Thymus (tissue), 11 donors: ENCODE data around the gene H6PD. TPM values are rescaled to one million over a fixed set of nuclear protein-coding genes. Genes with fewer than 3 reads are reported as not detected.

ENCODE experiments used
- DNase-seq, 9 donors: peaks; one replicate each; pipeline ENCODE4 v3.0.0-alpha.2; 2013; ENCODE audit warnings: low spot score in 9 of 9, low read depth in 6 of 9, missing footprints in 1 of 9
- H3K27ac ChIP-seq, 2 donors: one replicate each; pipeline ENCODE4 v1.5.1; 2013; ENCODE audit warnings: control low read depth in 1 of 2, low read depth in 1 of 2, low read length in 1 of 2, mild to moderate bottlenecking in 1 of 2, moderate library complexity in 1 of 2
- H3K27me3 ChIP-seq, 2 donors: one replicate each; pipeline ENCODE4 v1.5.1; 2013; ENCODE audit warnings: low read length in 1 of 2; ENCODE audit not compliant: control insufficient read depth in 2 of 2, insufficient read depth in 1 of 2
- H3K36me3 ChIP-seq, 2 donors: one replicate each; pipeline ENCODE4 v1.5.1; 2013; ENCODE audit warnings: low read length in 1 of 2, mild to moderate bottlenecking in 1 of 2, moderate library complexity in 1 of 2; ENCODE audit not compliant: control insufficient read depth in 2 of 2, insufficient read depth in 2 of 2
- H3K4me1 ChIP-seq, 2 donors: one replicate each; pipeline ENCODE4 v1.5.1; 2013; ENCODE audit warnings: low read length in 2 of 2; ENCODE audit not compliant: control insufficient read depth in 2 of 2, insufficient read depth in 2 of 2
- H3K4me3 ChIP-seq, 2 donors: one replicate each; pipeline ENCODE4 v1.5.1; 2013; ENCODE audit warnings: low read length in 2 of 2, control low read depth in 1 of 2, mild to moderate bottlenecking in 1 of 2
- H3K9me3 ChIP-seq, 2 donors: one replicate each; pipeline ENCODE4 v1.5.1; 2013; ENCODE audit warnings: low read length in 1 of 2, mild to moderate bottlenecking in 1 of 2; ENCODE audit not compliant: control insufficient read depth in 2 of 2, insufficient read depth in 1 of 2
- WGBS: extraction: QIAGEN DNeasy Blood & Tissue Kit; methylation state at CpG from one replicate; pipeline ENCODE4 v1.1.7; 2013; 5-methylcytosine and 5-hydroxymethylcytosine counted together
- polyA plus RNA-seq: library from polyadenylated mRNA; stranded (reverse); fragments of 200-250 nt; gene quantifications from one replicate; pipeline ENCODE4 v1.2.3, GENCODE V29; 2013
- total RNA-seq: library from RNA; stranded (reverse); fragments of 120-200 nt; gene quantifications from one replicate; pipeline ENCODE4 v1.2.4, GENCODE V29; 2013
- donor health status: healthy.

Gene H6PD
- total and polyA plus RNA-seq, 2 donors, result 8.8 to 18.6 TPM

GRCh38 chr1:9249263-9249533 is 14.6 kb downstream of the H6PD start:
- Histone ChIP-seq H3K27ac (no peak overlapping the region), H3K27me3 (no peaks in the 10 kb centered on the region), H3K36me3 (peaks cover 24 to 40% of the 10 kb centered on the region in 2 donors), H3K4me1 (peaks cover 9 to 33% of the 10 kb centered on the region in 2 donors), H3K4me3 (no peak overlapping the region), H3K9me3 (no peaks in the 10 kb centered on the region)
- WGBS, result 96% methylated on average over 3 of the region's 3 CpGs
- DNase-seq, result no peak

GRCh38 chr1:9249534-9250410 is 15.2 kb downstream of the H6PD start:
- Histone ChIP-seq H3K27ac (peak overlapping the region in 1 of 2 donors; percentile 11), H3K36me3 (peaks cover 24 to 40% of the 10 kb centered on the region in 2 donors), H3K4me1 (peaks cover 4 to 27% of the 10 kb centered on the region in 2 donors), H3K4me3 (no peak overlapping the region), H3K27me3 (no peaks in the 10 kb centered on the region), H3K9me3 (no peaks in the 10 kb centered on the region)
- 95% methylated on average over 17 of the region's 17 CpGs for WGBS
- DNase-seq, result no peak

GRCh38 chr1:9250411-9251381 is 16.1 kb downstream of the H6PD start:
- Histone ChIP-seq H3K27me3 (no peaks in the 10 kb centered on the region), H3K4me1 (peaks cover 0 to 18% of the 10 kb centered on the region in 2 donors), H3K9me3 (no peaks in the 10 kb centered on the region), H3K36me3 (peaks cover 17 to 34% of the 10 kb centered on the region in 2 donors), H3K27ac (no peak overlapping the region), H3K4me3 (no peak overlapping the region)
- WGBS, result 90% methylated on average over 21 of the region's 21 CpGs
- no peak for DNase-seq

GRCh38 chr1:9251501-9251900 is 16.9 kb downstream of the H6PD start:
- DNase-seq, result no peak
- 96% methylated on average over 6 of the region's 6 CpGs for WGBS
- Histone ChIP-seq H3K9me3 (no peaks in the 10 kb centered on the region), H3K27ac (no peak overlapping the region), H3K36me3 (peaks cover 15 to 37% of the 10 kb centered on the region in 2 donors), H3K27me3 (no peaks in the 10 kb centered on the region), H3K4me3 (no peak overlapping the region), H3K4me1 (peaks cover 0 to 18% of the 10 kb centered on the region in 2 donors)

GRCh38 chr1:9253004-9253403 is 18.4 kb downstream of the H6PD start:
- no peak for DNase-seq
- peaks cover 0 to 18% of the 10 kb centered on the region in 2 donors for H3K4me1 ChIP-seq
- peaks cover 0 to 3% of the 10 kb centered on the region in 2 donors for H3K9me3 ChIP-seq
- no peak overlapping the region for H3K4me3 ChIP-seq
- WGBS, result 97% methylated on average over 8 of the region's 8 CpGs
- H3K36me3 ChIP-seq, result peaks cover 9 to 27% of the 10 kb centered on the region in 2 donors
- H3K27me3 ChIP-seq, result no peaks in the 10 kb centered on the region
- H3K27ac ChIP-seq, result no peak overlapping the region

GRCh38 chr1:9253453-9254105 is 19.0 kb downstream of the H6PD start:
- no peak for DNase-seq
- H3K27ac ChIP-seq, result no peak overlapping the region
- no peaks in the 10 kb centered on the region for H3K27me3 ChIP-seq
- H3K36me3 ChIP-seq, result peaks cover 6 to 23% of the 10 kb centered on the region in 2 donors
- 97% methylated on average over 10 of the region's 10 CpGs for WGBS
- H3K4me1 ChIP-seq, result peaks cover 0 to 14% of the 10 kb centered on the region in 2 donors
- H3K4me3 ChIP-seq, result no peak overlapping the region
- peaks cover 0 to 4% of the 10 kb centered on the region in 2 donors for H3K9me3 ChIP-seq

- no peak overlapping the region for H3K27ac ChIP-seq
- no peak for DNase-seq
- H3K36me3 ChIP-seq, result peaks cover 4 to 12% of the 10 kb centered on the region in 2 donors
- no peaks in the 10 kb centered on the region for H3K27me3 ChIP-seq
- H3K4me1 ChIP-seq, result peaks cover 4 to 9% of the 10 kb centered on the region in 2 donors
- H3K9me3 ChIP-seq, result peaks cover 0 to 9% of the 10 kb centered on the region in 2 donors
- no peak overlapping the region for H3K4me3 ChIP-seq
- WGBS, result 98% methylated on average over 7 of the region's 7 CpGs
Observed at GRCh38 chr1:9256332-9256731, 21.8 kb downstream of the H6PD start.

GRCh38 chr1:9257851-9258250 is 23.3 kb downstream of the H6PD start:
- 94% methylated on average over 22 of the region's 22 CpGs for WGBS
- no peak overlapping the region for H3K27ac ChIP-seq
- DNase-seq, result no peak
- H3K9me3 ChIP-seq, result peaks cover 0 to 9% of the 10 kb centered on the region in 2 donors
- H3K4me3 ChIP-seq, result no peak overlapping the region
- H3K4me1 ChIP-seq, result peaks cover 4 to 13% of the 10 kb centered on the region in 2 donors
- H3K27me3 ChIP-seq, result no peaks in the 10 kb centered on the region
- H3K36me3 ChIP-seq, result peaks cover 6 to 22% of the 10 kb centered on the region in 2 donors
